T-cell (primary cell): ENCODE measurements around the gene SDK1. TPM values are rescaled to one million over a fixed set of nuclear protein-coding genes. Genes with fewer than 3 reads are reported as not detected.

ENCODE experiments used
- ATAC-seq, 4 experiments: fragments of 200-7000 bp in 3 of 4; fragments of 150-1000 bp in 1 of 4; cut with Tn5 transposase; replicated peaks in 1 of 4; 1 replicate in 3 of 4; 2 replicates in 1 of 4; pipeline ENCODE4 v1.10.0; 2021; ENCODE audit warnings: moderate library complexity in 3 of 4, mild to moderate bottlenecking in 2 of 4, moderate number of reproducible peaks in 1 of 4
- CTCF ChIA-PET, 2 donors: fragments of 300-600 bp; sonication (Branson Sonifier 250); formaldehyde crosslinking; loops; one replicate each; lab custom pipeline; 2022; ENCODE audit warnings: antibody characterized with exemption in 2 of 2; lab: Charles Lee
- POLR2A ChIA-PET, 2 donors: fragments of 300-600 bp; sonication (Branson Sonifier 250); formaldehyde crosslinking; loops; one replicate each; lab custom pipeline; 2022; ENCODE audit warnings: antibody characterized with exemption in 2 of 2; lab: Charles Lee
- DNase-seq, 35 experiments: peaks; one replicate each; pipeline versions ENCODE4 v3.0.0 to v3.0.0-alpha.2; 2013 to 2023
- H3K27ac ChIP-seq: one replicate; pipeline ENCODE4 v1.5.1; 2013; ENCODE audit warnings: low read length
- H3K27me3 ChIP-seq, 2 experiments: replicated peaks in 1 of 2; 1 replicate in 1 of 2; 2 replicates in 1 of 2; pipeline versions ENCODE4 v1.6.1 to v1.7.0; 2013; ENCODE audit warnings: low read length in 1 of 2, mixed read lengths in 1 of 2; ENCODE audit not compliant: control insufficient read depth in 2 of 2, insufficient read depth in 2 of 2; ENCODE audit errors: extremely low read depth in 1 of 2
- H3K36me3 ChIP-seq, 2 donors: 1 replicate in 1 of 2; 2 replicates in 1 of 2; pipeline versions ENCODE4 v1.6.1 to v1.7.0; 2013; ENCODE audit warnings: low read length in 1 of 2; ENCODE audit not compliant: control insufficient read depth in 2 of 2, insufficient read depth in 1 of 2; ENCODE audit errors: extremely low read depth in 1 of 2
- H3K4me1 ChIP-seq, 2 experiments: 1 replicate in 1 of 2; 2 replicates in 1 of 2; pipeline versions ENCODE4 v1.6.1 to v1.7.0; 2013; ENCODE audit warnings: low read length in 2 of 2, mixed read lengths in 1 of 2; ENCODE audit not compliant: insufficient read depth in 2 of 2, control insufficient read depth in 1 of 2; ENCODE audit errors: extremely low read depth in 1 of 2
- H3K4me3 ChIP-seq, 2 donors: 1 replicate in 1 of 2; 2 replicates in 1 of 2; pipeline versions ENCODE4 v1.5.1 to v1.7.0; 2013; ENCODE audit warnings: mild to moderate bottlenecking in 2 of 2, low read length in 1 of 2, moderate library complexity in 1 of 2; ENCODE audit not compliant: control insufficient read depth in 1 of 2; ENCODE audit errors: extremely low read depth in 1 of 2
- H3K9me3 ChIP-seq: 2 replicates; pipeline ENCODE4 v1.7.0; 2013
- H3K27ac Mint-ChIP-seq, 2 donors: one replicate each; pipeline ENCODE4 v1.8.0; 2020 to 2021; ENCODE audit warnings: mild to moderate bottlenecking in 2 of 2, mixed read lengths in 2 of 2
- H3K27me3 Mint-ChIP-seq, 2 donors: one replicate each; pipeline ENCODE4 v1.8.0; 2021 to 2022; ENCODE audit warnings: mixed read lengths in 2 of 2
- H3K36me3 Mint-ChIP-seq: one replicate; pipeline ENCODE4 v1.8.0; 2021; ENCODE audit warnings: mixed read lengths
- H3K4me1 Mint-ChIP-seq, 3 donors: one replicate each; pipeline ENCODE4 v1.8.0; 2020 to 2022; ENCODE audit warnings: mixed read lengths in 3 of 3, mild to moderate bottlenecking in 1 of 3
- H3K4me3 Mint-ChIP-seq, 3 donors: one replicate each; pipeline ENCODE4 v1.8.0; 2020 to 2022; ENCODE audit warnings: mild to moderate bottlenecking in 3 of 3, mixed read lengths in 3 of 3, moderate library complexity in 3 of 3
- H3K9me3 Mint-ChIP-seq, 3 donors: one replicate each; pipeline ENCODE4 v1.8.0; 2020 to 2022; ENCODE audit warnings: mixed read lengths in 3 of 3
- WGBS: methylation state at CpG from one replicate; pipeline ENCODE4 v1.1.5; 2013; ENCODE audit warnings: missing lambda C conversion rate; ENCODE audit not compliant: insufficient coverage; 5-methylcytosine and 5-hydroxymethylcytosine counted together
- total RNA-seq, 35 experiments: library from RNA in 6 of 35; stranded (reverse) in 6 of 35; fragments of 120-200 nt in 1 of 35; gene quantifications; one replicate each; pipeline versions ENCODE4 v1.2.1 to v1.2.4 and lab custom pipeline; 2013 to 2026

Gene SDK1
- total RNA-seq, 5 donors from 2014 or later (not counting 1 experiment from before 2014, with no cell fraction given) = 0.47 to 1.7 (median 0.63) TPM

DNA sequence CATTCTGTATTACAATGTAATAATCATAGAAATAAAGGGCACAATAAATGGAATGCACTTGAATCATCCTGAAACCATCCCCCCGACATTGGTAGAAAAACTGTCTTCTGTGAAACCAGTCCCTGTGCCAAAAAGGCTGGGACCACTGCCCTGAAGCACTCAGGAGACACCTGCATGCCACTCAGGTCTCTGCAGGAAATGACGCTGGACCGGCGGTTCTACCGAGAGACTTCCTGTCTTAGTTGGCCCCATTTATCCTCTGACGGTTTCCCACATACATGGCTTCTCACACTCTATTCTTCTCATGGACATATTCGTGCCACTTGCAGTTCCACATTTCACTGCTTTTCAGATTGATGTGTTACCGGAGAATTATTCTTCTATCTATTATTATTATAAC lies 617.5 kb downstream of the SDK1 start:
- no peaks in the 10 kb centered on the region for H3K4me1 ChIP-seq
- peaks cover 3 to 10% (median 3%) of the 10 kb centered on the region in 3 donors for H3K4me1 Mint-ChIP-seq
- WGBS = 31% methylated on average over 6 of the region's 8 CpGs
- H3K36me3 Mint-ChIP-seq = no peaks in the 10 kb centered on the region
- peaks cover 0 to 4% (median 0%) of the 10 kb centered on the region in 3 donors for H3K9me3 Mint-ChIP-seq
- H3K4me3 ChIP-seq = no peak overlapping the region
- no peaks in the 10 kb centered on the region for H3K9me3 ChIP-seq
- ATAC-seq (no peak), DNase-seq (no peak)
- no peak overlapping the region for H3K27ac Mint-ChIP-seq
- ChIA-PET POLR2A (no interaction called here), CTCF (no interaction called here)
- H3K27ac ChIP-seq = no peak overlapping the region
- peaks cover 0 to 8% of the 10 kb centered on the region in 2 experiments for H3K27me3 ChIP-seq
- H3K36me3 ChIP-seq = no peaks in the 10 kb centered on the region
- peaks cover 0 to 6% of the 10 kb centered on the region in 2 donors for H3K27me3 Mint-ChIP-seq
- H3K4me3 Mint-ChIP-seq = no peak overlapping the region

DNA sequence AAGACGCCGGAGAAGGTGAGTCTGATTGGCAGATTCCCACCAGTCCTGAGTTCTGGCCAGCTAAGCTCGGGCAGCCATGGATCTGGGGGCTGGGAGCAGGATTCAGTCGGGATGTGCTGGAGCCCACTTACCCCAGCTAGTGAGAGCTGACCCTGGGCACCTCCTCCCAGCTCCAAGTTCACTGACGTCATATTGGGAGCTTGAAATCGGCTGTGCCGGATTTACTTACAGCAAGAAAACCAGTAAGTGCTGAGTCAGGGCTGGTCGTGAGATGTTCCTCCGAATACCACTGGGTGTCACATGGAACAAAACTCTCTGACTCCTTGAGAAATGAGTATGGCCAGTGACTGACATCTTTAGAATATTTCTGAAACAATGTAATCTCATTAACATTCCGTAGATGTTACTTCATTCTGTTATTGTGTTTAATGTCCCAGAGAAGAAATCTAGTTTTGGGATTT lies 621.2 kb downstream of the SDK1 start:
- no peaks in the 10 kb centered on the region for H3K4me1 ChIP-seq
- DNase-seq (no peak), ATAC-seq (no peak)
- Mint-ChIP-seq H3K4me3 (no peak overlapping the region), H3K4me1 (peaks cover 3 to 10% (median 3%) of the 10 kb centered on the region in 3 donors), H3K27me3 (peaks cover 9 to 10% of the 10 kb centered on the region in 2 donors), H3K36me3 (no peaks in the 10 kb centered on the region), H3K27ac (no peak overlapping the region), H3K9me3 (peaks cover 0 to 4% (median 0%) of the 10 kb centered on the region in 3 donors)
- 71% methylated on average over 8 of the region's 10 CpGs for WGBS
- POLR2A ChIA-PET = no interaction called here
- CTCF ChIA-PET = no interaction called here
- no peaks in the 10 kb centered on the region for H3K36me3 ChIP-seq
- peaks cover 0 to 8% of the 10 kb centered on the region in 2 experiments for H3K27me3 ChIP-seq
- no peak overlapping the region for H3K27ac ChIP-seq
- no peaks in the 10 kb centered on the region for H3K9me3 ChIP-seq
- H3K4me3 ChIP-seq = no peak overlapping the region

DNA sequence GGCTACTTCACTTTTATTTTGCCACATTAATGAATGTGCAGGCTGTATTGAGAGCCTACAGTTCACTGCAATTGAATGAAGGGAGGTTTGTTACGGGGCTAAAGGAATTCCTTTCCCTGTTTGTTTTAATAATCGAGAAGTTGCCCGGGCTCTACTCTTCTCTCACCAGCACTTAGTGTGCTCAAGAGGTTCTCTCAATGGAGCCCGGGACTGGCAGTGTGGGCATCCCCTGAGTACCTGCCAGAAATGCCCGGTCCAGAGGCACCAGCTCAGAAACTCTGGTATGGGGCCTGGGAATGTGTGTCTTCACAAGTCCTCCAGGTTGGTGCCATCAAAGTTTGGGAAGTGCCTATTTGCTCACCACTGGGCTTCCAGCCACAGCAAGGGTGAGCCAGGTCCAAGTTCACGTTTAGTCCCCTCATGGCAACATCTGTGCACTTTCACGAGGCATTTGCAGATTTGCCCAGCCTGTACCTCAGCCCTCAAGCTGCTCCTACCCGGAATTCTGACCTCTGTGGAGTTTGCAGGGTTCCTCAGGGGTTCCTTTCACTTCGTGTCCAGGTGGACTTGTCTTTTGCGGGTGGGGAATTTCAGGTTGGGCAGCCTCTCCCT lies 622.4 kb downstream of the SDK1 start:
- Mint-ChIP-seq H3K27ac (no peak overlapping the region), H3K27me3 (peaks cover 9 to 13% of the 10 kb centered on the region in 2 donors), H3K4me3 (no peak overlapping the region), H3K9me3 (peaks cover 0 to 4% (median 0%) of the 10 kb centered on the region in 3 donors), H3K4me1 (peaks cover 3 to 9% (median 3%) of the 10 kb centered on the region in 3 donors), H3K36me3 (no peaks in the 10 kb centered on the region)
- no peak for ATAC-seq
- DNase-seq = no peak
- POLR2A ChIA-PET = no interaction called here
- CTCF ChIA-PET = no interaction called here
- H3K36me3 ChIP-seq = no peaks in the 10 kb centered on the region
- H3K4me1 ChIP-seq = no peaks in the 10 kb centered on the region
- no peak overlapping the region for H3K27ac ChIP-seq
- WGBS = 50% methylated on average over 3 of the region's 10 CpGs
- H3K9me3 ChIP-seq = no peaks in the 10 kb centered on the region
- H3K4me3 ChIP-seq = no peak overlapping the region
- H3K27me3 ChIP-seq = peaks cover 0 to 8% of the 10 kb centered on the region in 2 experiments

DNA sequence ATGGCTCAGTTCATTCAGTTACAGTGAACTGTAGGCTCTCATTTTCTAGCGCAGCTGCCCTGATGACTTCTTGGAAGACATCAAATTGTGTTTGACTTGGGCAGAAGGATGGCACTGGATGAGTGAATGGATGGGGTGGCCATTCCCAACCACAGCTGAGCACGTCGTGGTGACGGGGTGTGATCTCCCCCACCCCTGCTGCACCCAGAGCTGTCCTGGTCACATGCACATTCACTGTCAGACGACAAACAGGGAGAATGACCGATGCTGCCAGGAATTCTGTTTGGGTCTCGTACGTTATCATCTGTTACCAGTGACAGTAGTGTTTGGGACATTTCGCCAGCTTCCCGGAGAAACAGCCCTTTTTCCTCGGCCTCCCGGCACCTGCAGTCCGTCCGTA lies 623.2 kb downstream of the SDK1 start:
- CTCF ChIA-PET = no interaction called here
- no peak for ATAC-seq
- no peaks in the 10 kb centered on the region for H3K4me1 ChIP-seq
- Mint-ChIP-seq H3K27ac (no peak overlapping the region), H3K9me3 (peaks cover 0 to under 1% (median 0%) of the 10 kb centered on the region in 3 donors), H3K4me3 (no peak overlapping the region), H3K27me3 (peaks cover 11 to 17% of the 10 kb centered on the region in 2 donors), H3K36me3 (no peaks in the 10 kb centered on the region), H3K4me1 (peaks cover 0 to under 1% (median 0%) of the 10 kb centered on the region in 3 donors)
- H3K27me3 ChIP-seq = peaks cover 0 to 6% of the 10 kb centered on the region in 2 experiments
- no peaks in the 10 kb centered on the region for H3K36me3 ChIP-seq
- WGBS = 82% methylated on average over 7 of the region's 14 CpGs
- no peak overlapping the region for H3K27ac ChIP-seq
- no peak for DNase-seq
- H3K9me3 ChIP-seq = no peaks in the 10 kb centered on the region
- H3K4me3 ChIP-seq = no peak overlapping the region
- POLR2A ChIA-PET = no interaction called here

DNA sequence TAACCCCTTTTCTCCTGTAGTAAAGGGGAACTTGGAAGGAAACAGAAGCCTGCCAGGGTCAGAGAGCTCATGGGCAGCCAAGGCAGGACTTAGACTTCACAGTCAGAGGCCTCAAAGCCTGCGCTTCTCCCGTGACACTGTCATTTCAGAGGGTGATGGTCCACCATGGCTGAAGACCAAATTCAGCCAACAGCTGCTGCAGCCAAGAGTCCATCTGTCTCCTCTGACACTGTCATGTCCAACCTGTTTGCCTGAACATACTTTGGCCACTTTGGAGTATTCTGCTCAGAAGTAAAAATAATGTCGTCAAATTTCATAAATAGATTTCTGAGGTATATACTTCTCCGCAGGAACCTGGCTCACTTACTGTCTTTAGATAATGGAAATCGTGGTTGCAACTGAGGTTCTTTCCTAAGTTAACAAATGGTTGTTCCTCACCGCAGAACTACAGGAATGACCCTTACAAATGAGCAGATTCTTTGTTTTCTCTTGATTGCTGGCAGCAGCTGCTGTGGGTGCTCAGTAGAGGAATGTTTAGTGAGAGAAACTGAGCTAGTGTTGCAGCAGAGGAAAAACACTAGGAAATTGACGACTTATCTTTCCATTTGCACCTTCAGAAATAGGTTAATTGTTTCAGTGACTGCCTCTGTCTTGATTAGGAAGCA lies 626.5 kb downstream of the SDK1 start:
- Mint-ChIP-seq H3K4me1 (no peaks in the 10 kb centered on the region), H3K4me3 (no peak overlapping the region), H3K9me3 (no peaks in the 10 kb centered on the region), H3K27me3 (peaks cover 13 to 16% of the 10 kb centered on the region in 2 donors), H3K36me3 (no peaks in the 10 kb centered on the region), H3K27ac (no peak overlapping the region)
- H3K4me1 ChIP-seq = no peaks in the 10 kb centered on the region
- ChIA-PET POLR2A (no interaction called here), CTCF (no interaction called here)
- DNase-seq (no peak), ATAC-seq (no peak)
- H3K4me3 ChIP-seq = no peak overlapping the region
- WGBS = 78% methylated on average over 5 of the region's 7 CpGs
- H3K27ac ChIP-seq = no peak overlapping the region
- H3K36me3 ChIP-seq = no peaks in the 10 kb centered on the region
- H3K9me3 ChIP-seq = no peaks in the 10 kb centered on the region
- H3K27me3 ChIP-seq = no peaks in the 10 kb centered on the region

DNA sequence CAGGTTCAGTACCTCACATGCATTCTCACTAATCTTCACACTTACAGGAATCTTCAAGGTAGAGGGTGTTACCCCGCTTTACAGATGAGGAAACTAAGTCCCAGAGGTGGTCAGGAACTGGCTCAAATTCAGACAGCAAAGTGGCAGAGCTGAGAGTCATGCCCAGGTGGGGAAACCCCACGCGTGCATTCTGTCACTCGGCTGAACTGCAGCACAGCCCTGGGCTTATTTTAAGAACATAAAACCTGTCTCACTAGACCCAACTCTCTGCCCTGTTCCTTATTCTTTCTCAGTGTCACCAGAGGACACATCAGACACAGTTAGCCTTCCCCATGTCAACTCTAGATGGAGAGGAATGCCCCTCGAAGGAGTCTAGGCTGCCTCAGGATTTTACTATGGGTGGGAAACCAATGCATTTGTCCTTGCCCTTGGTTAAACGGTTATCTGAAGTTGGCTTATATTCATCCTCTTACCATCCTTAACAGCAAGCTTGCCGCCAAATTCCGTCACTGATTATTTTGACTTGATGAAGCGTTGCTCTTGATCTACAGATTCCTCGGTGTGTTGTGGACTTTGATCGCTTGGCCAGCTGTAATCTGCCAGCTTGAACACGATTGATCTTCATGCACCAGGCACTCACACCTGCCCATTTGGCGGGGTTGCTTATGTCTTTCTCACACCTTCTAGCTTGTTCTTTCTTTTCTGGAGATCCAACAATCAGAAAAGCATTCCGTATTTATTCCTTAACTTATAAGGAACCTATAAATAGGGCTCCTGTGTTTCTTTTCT lies 627.9 kb downstream of the SDK1 start:
- no peak overlapping the region for H3K27ac Mint-ChIP-seq
- Histone ChIP-seq H3K4me1 (no peaks in the 10 kb centered on the region), H3K27me3 (no peaks in the 10 kb centered on the region), H3K36me3 (no peaks in the 10 kb centered on the region), H3K9me3 (no peaks in the 10 kb centered on the region), H3K27ac (no peak overlapping the region), H3K4me3 (no peak overlapping the region)
- no peak for DNase-seq
- H3K9me3 Mint-ChIP-seq = no peaks in the 10 kb centered on the region
- no peaks in the 10 kb centered on the region for H3K4me1 Mint-ChIP-seq
- H3K4me3 Mint-ChIP-seq = no peak overlapping the region
- ChIA-PET POLR2A (no interaction called here), CTCF (no interaction called here)
- WGBS = 90% methylated on average over 10 of the region's 14 CpGs
- H3K27me3 Mint-ChIP-seq = peaks cover 13 to 15% of the 10 kb centered on the region in 2 donors
- ATAC-seq = no peak
- no peaks in the 10 kb centered on the region for H3K36me3 Mint-ChIP-seq
